GM19035 (cell line): Measurements from ENCODE around the gene CCAR1.
"Not testable (repeated sequence)": the region's sequence is repeated elsewhere in the genome, so short reads cannot be mapped to it uniquely, and the experiment has no call there.

Source experiments
- ATAC-seq: cut with Tn5 transposase; IDR thresholded peaks from one replicate; pipeline ENCODE4 v1.9.1; 2021; ENCODE audit not compliant: unreplicated experiment

CCAR1 gene

GRCh38 chr10:68756246-68756645, 35.2 kb downstream of the CCAR1 start:
- ATAC-seq: no peak

- ATAC-seq: no peak
These were observed 35.7 kb downstream of the CCAR1 start for GRCh38 chr10:68756766-68757165.

GRCh38 chr10:68759223-68759863, 38.3 kb downstream of the CCAR1 start:
- ATAC-seq: no peak

- no peak for ATAC-seq
These were observed 38.9 kb downstream of the CCAR1 start for GRCh38 chr10:68759967-68760366.

- not testable (repeated sequence) for ATAC-seq
These were observed 46.4 kb downstream of the CCAR1 start for GRCh38 chr10:68767407-68767806.

- no peak for ATAC-seq
These were observed 60.9 kb downstream of the CCAR1 start for GRCh38 chr10:68781613-68782574.

GRCh38 chr10:68784476-68784875, 63.4 kb downstream of the CCAR1 start:
- no peak for ATAC-seq

- no peak for ATAC-seq
These were observed 66.8 kb downstream of the CCAR1 start for GRCh38 chr10:68787813-68788212.

GRCh38 chr10:68790476-68790875, 69.4 kb downstream of the CCAR1 start:
- no peak for ATAC-seq

- ATAC-seq: no peak
These were observed 71.1 kb downstream of the CCAR1 start for GRCh38 chr10:68792115-68792514.

GRCh38 chr10:68795886-68796532, 75.0 kb downstream of the CCAR1 start:
- no peak for ATAC-seq

- ATAC-seq: no peak
These were observed 75.6 kb downstream of the CCAR1 start for GRCh38 chr10:68796605-68797004.

GRCh38 chr10:68800211-68800610, 79.2 kb downstream of the CCAR1 start:
- ATAC-seq: no peak

GRCh38 chr10:68804692-68805091, 83.7 kb downstream of the CCAR1 start:
- ATAC-seq: no peak

- ATAC-seq: not testable (repeated sequence)
These were observed 89.8 kb downstream of the CCAR1 start for GRCh38 chr10:68810830-68811229.

GRCh38 chr10:68811314-68812009, 90.4 kb downstream of the CCAR1 start:
- ATAC-seq: no peak

GRCh38 chr10:68812420-68812819, 91.4 kb downstream of the CCAR1 start:
- no peak for ATAC-seq

GRCh38 chr10:68813559-68813958, 92.5 kb downstream of the CCAR1 start:
- ATAC-seq: no peak

- no peak for ATAC-seq
These were observed 95.9 kb downstream of the CCAR1 start for GRCh38 chr10:68816796-68817412.

- not testable (repeated sequence) for ATAC-seq
These were observed 99.3 kb downstream of the CCAR1 start for GRCh38 chr10:68820359-68820758.

- not testable (repeated sequence) for ATAC-seq
These were observed 101.6 kb downstream of the CCAR1 start for GRCh38 chr10:68822626-68823025.
